Stimulated activated CD4-positive, alpha-beta T cell treated with anti-CD3 and anti-CD28 coated beads, Interleukin-12 subunit alpha, Interleukin-12 subunit beta, amount 100 ng/mL, for 24 hours (primary cell): Measurements from ENCODE around the gene ZFP91.
"Not testable (repeated sequence)": the region's sequence is repeated elsewhere in the genome, so short reads cannot be mapped to it uniquely, and the experiment has no call there.

ENCODE experiments used
- DNase-seq, 2 experiments: peaks; one replicate each; pipeline ENCODE4 v3.0.0-alpha.2; 2020; ENCODE audit warnings: low read depth in 2 of 2

Gene ZFP91

GRCh38 chr11:58578635-58579191 lies at the start of gene ZFP91:
ZFP91 (plus strand) TSS chr11:58579063; CDS start chr11:58579282, 219 bp downstream.
- DNase-seq: peak; percentile 93

GRCh38 chr11:58530236-58530635 lies 48.6 kb upstream of the ZFP91 start:
- no peak for DNase-seq

- no peak for DNase-seq
These were observed 47.0 kb upstream of the ZFP91 start for GRCh38 chr11:58531865-58532341.

GRCh38 chr11:58546841-58547240 lies 32.0 kb upstream of the ZFP91 start:
- DNase-seq: no peak

GRCh38 chr11:58549644-58550043 lies 29.2 kb upstream of the ZFP91 start:
- no peak for DNase-seq

GRCh38 chr11:58560842-58561241 lies 18.0 kb upstream of the ZFP91 start:
- no peak for DNase-seq

- DNase-seq: no peak
These were observed 17.3 kb upstream of the ZFP91 start for GRCh38 chr11:58561394-58562098.

- DNase-seq: no peak
These were observed 16.5 kb upstream of the ZFP91 start for GRCh38 chr11:58562375-58562800.

- no peak for DNase-seq
These were observed 14.6 kb upstream of the ZFP91 start for GRCh38 chr11:58564231-58564630.

- DNase-seq: peak; percentile 41 to 68
These were observed 10.9 kb upstream of the ZFP91 start for GRCh38 chr11:58567889-58568512.

- DNase-seq: not testable (repeated sequence)
These were observed 6.0 kb upstream of the ZFP91 start for GRCh38 chr11:58572906-58573305.

GRCh38 chr11:58573451-58574104 lies 5.3 kb upstream of the ZFP91 start:
- peak; percentile 35 to 67 for DNase-seq

GRCh38 chr11:58574881-58575280 lies 4.0 kb upstream of the ZFP91 start:
- no peak for DNase-seq

GRCh38 chr11:58575377-58576020 lies 3.4 kb upstream of the ZFP91 start, which contains the start of gene LPXN:
LPXN (minus strand) TSS chr11:58575856; CDS start chr11:58575772, 84 bp downstream.
- peak in 1 of 2 experiments; percentile 17 for DNase-seq

- DNase-seq: no peak
These were observed 1.9 kb upstream of the ZFP91 start for GRCh38 chr11:58576887-58577471.

- peak; percentile 55 to 56 for DNase-seq
These were observed 1.2 kb upstream of the ZFP91 start for GRCh38 chr11:58577555-58578135.

GRCh38 chr11:58578136-58578634 lies 678 bp upstream of the ZFP91 start:
- DNase-seq: peak; percentile 84 to 86

GRCh38 chr11:58579192-58580129 lies 598 bp downstream of the ZFP91 start:
- peak; percentile 84 to 86 for DNase-seq

- DNase-seq: no peak
These were observed 1.4 kb downstream of the ZFP91 start for GRCh38 chr11:58580311-58580710.

- DNase-seq: no peak
These were observed 3.6 kb downstream of the ZFP91 start for GRCh38 chr11:58582437-58582836.
